ENCODE measurements around the gene TACR1. TPM values are rescaled to one million over a fixed set of nuclear protein-coding genes. Genes with fewer than 3 reads are reported as not detected.

Gene TACR1
- total and polyA plus RNA-seq, 2 experiments from 2014 or later: 3.5 to 7.3 TPM

Small RNA genes within 50 kb of the gene (microRNA-seq; reads per million reads assigned to microRNA genes)
- gene MIR5000: not detected

Small RNA genes within 50 kb of the gene (small RNA-seq; reads per million reads assigned to genes)
- 0.07 reads per million for gene MIR5000 (ENCODE audit: low replicate concordance)

Other genes with a start within 250 kb of the TACR1 start
- gene POLE4, start 240.9 kb downstream of the TACR1 start, total RNA-seq (2014; rRNA removed; shearing (Covaris generic)): 20.9 and 24.4 TPM in 2 replicates
- gene POLE4, start 240.9 kb downstream of the TACR1 start, polyA plus RNA-seq (2016; fragmentation: Nextera tagmentation; extraction: Ambion mirVana): 105 and 106 TPM in 2 replicates

Data from GM23338 (cell line).